ENCODE measurements around the gene RHOT1.
A peak's percentile ranks its signal among the peaks of the same experiment; 100 is the strongest.
"Not testable (repeated sequence)": the region's sequence is repeated elsewhere in the genome, so short reads cannot be mapped to it uniquely, and the experiment has no call there.

The RHOT1 gene

DNA sequence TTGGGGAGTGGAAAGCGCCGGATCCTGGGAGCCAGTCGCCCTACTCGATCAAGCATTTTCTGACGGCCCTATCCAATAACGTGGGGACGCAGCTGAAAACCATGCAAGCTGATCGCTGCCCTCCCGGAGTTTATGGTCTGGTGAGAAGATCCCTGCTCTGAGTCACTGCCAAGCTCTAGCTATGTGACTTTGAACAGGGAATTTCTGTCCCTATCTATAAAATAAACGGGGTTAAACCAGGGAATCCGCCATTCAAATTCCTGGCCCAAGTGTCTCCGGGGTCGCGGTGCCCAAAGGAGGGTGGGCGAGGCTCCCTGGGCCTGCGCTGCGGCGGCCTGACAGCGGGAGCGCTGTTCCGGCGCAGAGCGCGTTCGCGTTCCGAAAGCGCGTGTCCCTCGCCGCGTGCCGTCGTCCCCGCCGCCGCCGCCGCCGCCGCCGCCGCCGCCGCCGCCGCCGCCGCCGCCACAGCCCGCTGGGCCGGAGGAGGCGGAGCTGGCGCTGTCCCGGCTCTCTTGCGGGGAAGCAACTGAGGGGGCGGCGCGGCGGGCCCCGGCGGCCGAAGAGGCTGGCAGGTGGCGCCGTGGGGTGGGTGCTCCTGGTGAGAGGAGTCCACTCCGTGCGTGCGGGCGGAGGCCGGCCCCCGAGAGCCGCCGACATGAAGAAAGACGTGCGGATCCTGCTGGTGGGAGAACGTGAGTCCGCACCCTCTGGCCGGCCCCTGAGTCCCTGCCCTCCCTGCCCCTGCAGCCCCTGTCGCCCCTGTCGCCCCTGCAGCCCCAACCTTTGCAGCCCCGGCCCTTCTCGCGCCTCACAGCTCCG lies at the start of gene RHOT1:
Gene RHOT1, plus strand, starts transcription at position 465 of the 819 bp plus-strand sequence. Its CDS starts 191 bp downstream, at position 656.
- TF ChIP-seq, protein P1, sequence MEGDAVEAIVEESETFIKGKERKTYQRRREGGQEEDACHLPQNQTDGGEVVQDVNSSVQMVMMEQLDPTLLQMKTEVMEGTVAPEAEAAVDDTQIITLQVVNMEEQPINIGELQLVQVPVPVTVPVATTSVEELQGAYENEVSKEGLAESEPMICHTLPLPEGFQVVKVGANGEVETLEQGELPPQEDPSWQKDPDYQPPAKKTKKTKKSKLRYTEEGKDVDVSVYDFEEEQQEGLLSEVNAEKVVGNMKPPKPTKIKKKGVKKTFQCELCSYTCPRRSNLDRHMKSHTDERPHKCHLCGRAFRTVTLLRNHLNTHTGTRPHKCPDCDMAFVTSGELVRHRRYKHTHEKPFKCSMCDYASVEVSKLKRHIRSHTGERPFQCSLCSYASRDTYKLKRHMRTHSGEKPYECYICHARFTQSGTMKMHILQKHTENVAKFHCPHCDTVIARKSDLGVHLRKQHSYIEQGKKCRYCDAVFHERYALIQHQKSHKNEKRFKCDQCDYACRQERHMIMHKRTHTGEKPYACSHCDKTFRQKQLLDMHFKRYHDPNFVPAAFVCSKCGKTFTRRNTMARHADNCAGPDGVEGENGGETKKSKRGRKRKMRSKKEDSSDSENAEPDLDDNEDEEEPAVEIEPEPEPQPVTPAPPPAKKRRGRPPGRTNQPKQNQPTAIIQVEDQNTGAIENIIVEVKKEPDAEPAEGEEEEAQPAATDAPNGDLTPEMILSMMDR (IDR thresholded peaks at IDR 0.05; ENCODE audit: extremely low read depth, missing control alignments) = peak; percentile 63
- peak; percentile 89 for DNase-seq (ENCODE audit: low spot score)

DNA sequence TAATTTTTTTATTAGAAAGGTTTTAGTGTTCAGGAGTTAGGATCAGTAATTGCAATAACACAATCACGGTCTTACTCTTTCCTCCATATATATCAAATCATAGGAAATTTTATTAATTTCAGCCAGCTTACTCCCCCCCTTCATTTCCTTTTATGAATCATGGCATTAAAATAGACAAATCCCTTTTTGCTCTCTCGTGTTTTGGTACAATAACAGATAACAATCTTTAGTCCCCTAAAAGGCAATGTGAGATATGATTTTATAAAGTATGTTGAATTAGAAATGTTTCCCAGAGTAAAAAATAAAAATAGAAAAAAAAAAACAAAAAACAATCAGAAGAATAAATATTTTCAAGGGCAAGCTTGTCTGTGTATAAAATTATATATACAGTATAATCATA lies 42.6 kb upstream of the RHOT1 start:
- no peak for DNase-seq (ENCODE audit: low spot score)
- TF ChIP-seq, protein P1 (IDR thresholded peaks at IDR 0.05; ENCODE audit: extremely low read depth, missing control alignments) = no peak

DNA sequence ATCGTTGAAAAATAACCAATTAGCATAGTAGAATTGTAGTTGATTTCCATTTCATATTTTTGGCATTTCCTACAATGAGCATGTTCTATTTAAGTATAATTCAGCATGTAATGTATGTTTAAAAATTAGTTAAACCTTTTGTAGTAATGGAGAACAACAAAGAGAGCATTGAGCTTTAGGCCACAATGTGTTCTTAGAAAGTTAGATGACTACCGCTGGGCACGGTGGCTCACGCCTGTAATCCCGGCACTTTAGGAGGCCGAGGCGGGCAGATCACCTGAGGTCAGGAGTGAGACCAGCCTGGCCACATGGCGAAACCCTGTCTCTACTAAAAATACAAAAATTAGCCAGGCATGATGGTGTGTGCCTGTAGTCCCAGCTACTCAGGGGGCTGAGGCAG lies 42.0 kb upstream of the RHOT1 start:
- not testable (repeated sequence) for DNase-seq (ENCODE audit: low spot score)

DNA sequence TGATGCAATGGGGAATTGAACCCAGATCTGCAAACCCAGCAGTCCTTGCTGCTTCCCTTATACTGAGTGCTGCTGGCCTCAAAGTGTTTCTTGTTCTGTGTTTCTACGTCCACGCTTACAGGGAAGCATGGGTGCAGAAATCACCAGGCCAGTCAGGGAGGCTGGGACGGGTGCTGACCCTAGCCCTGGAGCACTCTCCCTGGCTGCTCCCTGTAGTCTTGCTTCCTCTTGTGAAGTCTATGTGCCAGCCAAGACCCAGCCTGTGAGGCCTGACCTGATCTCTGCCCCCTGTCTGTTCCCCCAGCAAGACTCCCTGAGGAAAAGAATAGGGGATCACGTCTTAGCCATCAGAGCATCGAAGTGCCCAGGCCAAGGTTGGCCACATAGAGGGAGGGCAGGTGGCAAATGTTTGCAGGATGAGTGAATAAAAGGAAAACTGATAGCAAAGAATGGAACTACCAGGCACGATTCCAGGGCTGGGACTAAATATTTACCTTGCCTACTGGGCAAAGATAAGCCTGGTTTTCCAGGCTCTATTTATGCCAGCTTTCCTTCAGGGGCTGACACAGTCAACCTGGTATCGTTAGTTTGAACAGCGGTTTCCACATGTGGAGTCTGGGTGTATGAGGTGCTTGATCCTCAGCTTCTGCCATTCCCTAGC lies 41.2 kb upstream of the RHOT1 start:
- DNase-seq (ENCODE audit: low spot score) = no peak
- TF ChIP-seq, protein P1 (IDR thresholded peaks at IDR 0.05; ENCODE audit: extremely low read depth, missing control alignments) = no peak

DNA sequence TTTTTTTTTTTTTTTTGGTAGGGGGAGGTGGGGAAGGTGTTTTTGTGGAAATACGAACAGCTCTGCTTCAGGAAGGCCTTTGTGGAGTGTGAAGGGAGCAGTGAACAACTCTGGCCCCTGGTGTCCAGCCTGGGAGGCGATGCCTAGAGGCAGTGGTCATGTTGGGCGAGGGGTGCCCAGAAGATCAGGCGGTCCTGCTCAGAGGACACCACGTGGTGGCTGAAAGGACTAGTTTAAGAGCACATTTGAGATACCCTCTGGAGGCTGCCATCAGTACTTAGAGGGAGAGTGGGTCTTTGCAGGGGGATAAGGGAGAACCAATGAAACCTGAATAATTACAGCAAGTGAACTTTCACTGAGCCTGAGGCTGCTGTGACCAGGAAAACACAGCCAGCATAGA lies 40.1 kb upstream of the RHOT1 start:
- TF ChIP-seq, protein P1 (IDR thresholded peaks at IDR 0.05; ENCODE audit: extremely low read depth, missing control alignments) = no peak

DNA sequence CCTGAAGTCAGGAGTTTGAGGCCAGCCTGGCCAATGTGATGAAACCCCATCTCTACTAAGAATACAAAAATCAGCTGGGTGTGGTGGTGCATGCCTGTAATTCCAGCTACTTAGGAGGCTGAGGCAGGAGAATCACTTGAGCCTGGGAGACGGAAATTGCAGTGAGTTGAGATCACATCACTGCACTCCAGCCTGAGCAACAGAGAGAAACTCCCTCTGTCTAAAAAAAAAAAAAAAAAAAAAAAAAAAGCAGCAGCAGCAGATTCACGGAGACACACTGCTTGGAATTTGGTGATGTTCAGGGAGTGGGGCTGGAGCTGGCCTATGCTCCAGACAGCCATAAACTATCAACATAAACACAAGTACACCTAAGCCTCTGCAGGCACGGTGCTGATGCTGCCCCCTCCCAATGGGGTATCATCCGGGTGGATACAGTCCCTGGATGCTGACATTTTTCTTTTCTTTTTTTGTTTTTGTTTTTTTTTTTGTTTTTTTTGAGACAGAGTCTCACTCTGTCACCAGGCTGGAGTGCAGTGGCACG lies 39.6 kb upstream of the RHOT1 start:
- TF ChIP-seq, protein P1 (IDR thresholded peaks at IDR 0.05; ENCODE audit: extremely low read depth, missing control alignments) = no peak
- DNase-seq (ENCODE audit: low spot score) = peak; percentile 1

More for the DNA sequence above, 40.1 kb upstream of the RHOT1 start:
- peak; percentile 1 for DNase-seq (ENCODE audit: low spot score)

DNA sequence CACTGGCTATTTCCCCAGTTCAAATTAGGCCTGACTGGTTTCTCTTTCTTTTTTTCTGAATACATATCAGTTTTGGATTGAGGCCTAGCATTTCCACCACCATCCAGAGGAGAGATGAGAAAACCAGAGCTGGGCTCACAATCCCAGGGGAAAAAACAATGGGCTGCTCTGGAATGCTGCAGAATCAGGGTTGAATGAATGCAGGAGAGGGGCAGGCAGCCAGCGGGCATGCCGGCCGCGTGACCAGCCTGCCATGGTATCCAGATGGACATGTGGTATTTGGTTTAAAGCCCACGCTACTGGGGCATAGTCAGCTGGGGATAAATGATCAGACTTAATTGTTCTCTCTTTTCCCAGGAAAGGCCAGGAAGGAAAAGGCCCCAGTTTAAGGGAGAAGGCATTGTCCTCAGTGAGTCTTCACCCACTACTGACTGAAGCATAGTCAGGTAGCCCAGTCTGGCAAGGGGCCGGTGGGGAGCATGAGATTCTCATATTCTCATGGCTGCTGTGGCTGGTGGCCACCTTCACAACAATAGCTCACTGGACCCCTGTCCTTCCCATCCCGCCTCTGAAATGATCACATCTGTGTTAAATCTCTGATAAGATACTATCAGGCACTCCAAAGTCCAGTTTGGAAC lies 38.7 kb upstream of the RHOT1 start:
- DNase-seq (ENCODE audit: low spot score) = peak; percentile 0
- TF ChIP-seq, protein P1 (IDR thresholded peaks at IDR 0.05; ENCODE audit: extremely low read depth, missing control alignments) = no peak
